ENCODE measurements around the gene STAT6.
"Not testable (repeated sequence)": the region's sequence is repeated elsewhere in the genome, so short reads cannot be mapped to it uniquely, and the experiment has no call there.

DNA sequence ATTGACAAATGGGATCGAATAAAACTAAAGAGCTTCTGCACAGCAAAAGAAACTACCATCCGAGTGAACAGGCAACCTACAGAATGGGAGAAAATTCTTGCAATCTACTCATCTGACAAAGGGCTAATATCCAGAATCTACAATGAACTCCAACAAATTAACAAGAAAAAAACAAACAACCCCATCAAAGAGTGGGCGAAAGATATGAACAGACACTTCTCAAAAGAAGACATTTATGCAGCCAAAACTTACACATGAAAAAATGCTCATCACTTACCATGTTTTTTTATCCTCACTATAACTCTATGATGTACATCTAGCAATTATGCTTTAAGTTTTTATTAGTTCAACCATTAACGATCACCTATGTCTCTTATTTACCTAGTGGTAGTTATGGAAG lies 57.3 kb downstream of the STAT6 start:
- TF ChIP-seq, protein P1, sequence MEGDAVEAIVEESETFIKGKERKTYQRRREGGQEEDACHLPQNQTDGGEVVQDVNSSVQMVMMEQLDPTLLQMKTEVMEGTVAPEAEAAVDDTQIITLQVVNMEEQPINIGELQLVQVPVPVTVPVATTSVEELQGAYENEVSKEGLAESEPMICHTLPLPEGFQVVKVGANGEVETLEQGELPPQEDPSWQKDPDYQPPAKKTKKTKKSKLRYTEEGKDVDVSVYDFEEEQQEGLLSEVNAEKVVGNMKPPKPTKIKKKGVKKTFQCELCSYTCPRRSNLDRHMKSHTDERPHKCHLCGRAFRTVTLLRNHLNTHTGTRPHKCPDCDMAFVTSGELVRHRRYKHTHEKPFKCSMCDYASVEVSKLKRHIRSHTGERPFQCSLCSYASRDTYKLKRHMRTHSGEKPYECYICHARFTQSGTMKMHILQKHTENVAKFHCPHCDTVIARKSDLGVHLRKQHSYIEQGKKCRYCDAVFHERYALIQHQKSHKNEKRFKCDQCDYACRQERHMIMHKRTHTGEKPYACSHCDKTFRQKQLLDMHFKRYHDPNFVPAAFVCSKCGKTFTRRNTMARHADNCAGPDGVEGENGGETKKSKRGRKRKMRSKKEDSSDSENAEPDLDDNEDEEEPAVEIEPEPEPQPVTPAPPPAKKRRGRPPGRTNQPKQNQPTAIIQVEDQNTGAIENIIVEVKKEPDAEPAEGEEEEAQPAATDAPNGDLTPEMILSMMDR (IDR thresholded peaks at IDR 0.05; ENCODE audit: low read depth, low read length, poor library complexity, severe bottlenecking): not testable (repeated sequence)
- TF ChIP-seq EZH2phosphoT487 (IDR thresholded peaks at IDR 0.05; ENCODE audit: borderline replicate concordance, low read length): not testable (repeated sequence)

Data from DOHH2 (cell line).